ENCODE data around the gene NES.

NES gene

GRCh38 chr1:156618853-156619581 is 58.2 kb downstream of the NES start, which contains the start of gene HAPLN2:
HAPLN2 (plus strand) TSS chr1:156619415; CDS start chr1:156623491, 4,076 bp downstream.
- DNase-seq: no peak
